Measurements from ENCODE around the gene RAB3C.

GRCh38 chr5:58854441-58854840 is 271.6 kb downstream of the RAB3C start:
- TF ChIP-seq POLR2AphosphoS5 (IDR thresholded peaks at IDR 0.05; ENCODE audit: low read depth, low read length): no peak
- TF ChIP-seq POLR2A (IDR thresholded peaks at IDR 0.05; ENCODE audit: low read depth, low read length): no peak
- TF ChIP-seq TAF1 (IDR thresholded peaks at IDR 0.05; ENCODE audit: borderline replicate concordance, low read depth, low read length): no peak
